ENCODE results near the gene MEG3. TPM values are rescaled to one million over a fixed set of nuclear protein-coding genes. Genes with fewer than 3 reads are reported as not detected.

Gene MEG3
- total RNA-seq, 2 donors from 2014 or later: not detected

GRCh38 chr14:100891501-100892445, 65.9 kb downstream of the MEG3 start:
- peaks cover 15 to 33% of the 10 kb centered on the region in 2 donors for H3K27me3 Mint-ChIP-seq
- no peak for ATAC-seq
- no peaks in the 10 kb centered on the region for H3K36me3 Mint-ChIP-seq
- H3K9me3 Mint-ChIP-seq: no peaks in the 10 kb centered on the region
- H3K4me3 Mint-ChIP-seq: no peak overlapping the region
- H3K4me1 Mint-ChIP-seq (ENCODE audit: low read depth in 2 of 2): no peaks in the 10 kb centered on the region
- peak; percentile 35 for DNase-seq (ENCODE audit: low spot score)
- H3K27ac Mint-ChIP-seq: no peak overlapping the region

- ATAC-seq (no peak), DNase-seq (ENCODE audit: low spot score) (no peak)
- Mint-ChIP-seq H3K9me3 (no peaks in the 10 kb centered on the region), H3K36me3 (no peaks in the 10 kb centered on the region), H3K27me3 (peaks cover 12 to 26% of the 10 kb centered on the region in 2 donors), H3K4me3 (no peak overlapping the region), H3K4me1 (ENCODE audit: low read depth in 2 of 2) (no peaks in the 10 kb centered on the region), H3K27ac (no peak overlapping the region)
These were observed 66.7 kb downstream of the MEG3 start for GRCh38 chr14:100892496-100893227.

- DNase-seq (ENCODE audit: low spot score): no peak
- Mint-ChIP-seq H3K4me1 (ENCODE audit: low read depth in 2 of 2) (no peaks in the 10 kb centered on the region), H3K36me3 (no peaks in the 10 kb centered on the region), H3K27me3 (peaks cover 8 to 20% of the 10 kb centered on the region in 2 donors), H3K4me3 (no peak overlapping the region), H3K9me3 (no peaks in the 10 kb centered on the region), H3K27ac (no peak overlapping the region)
- ATAC-seq: no peak
These were observed 67.3 kb downstream of the MEG3 start for GRCh38 chr14:100893228-100893601.

GRCh38 chr14:100893760-100894159, 67.8 kb downstream of the MEG3 start:
- H3K9me3 Mint-ChIP-seq: no peaks in the 10 kb centered on the region
- H3K4me3 Mint-ChIP-seq: no peak overlapping the region
- H3K27ac Mint-ChIP-seq: no peak overlapping the region
- H3K27me3 Mint-ChIP-seq: peaks cover 9 to 19% of the 10 kb centered on the region in 2 donors
- DNase-seq (ENCODE audit: low spot score): no peak
- H3K4me1 Mint-ChIP-seq (ENCODE audit: low read depth in 2 of 2): no peaks in the 10 kb centered on the region
- ATAC-seq: no peak
- no peaks in the 10 kb centered on the region for H3K36me3 Mint-ChIP-seq

- Mint-ChIP-seq H3K27me3 (peaks cover 12 to 19% of the 10 kb centered on the region in 2 donors), H3K4me1 (ENCODE audit: low read depth in 2 of 2) (no peaks in the 10 kb centered on the region), H3K9me3 (no peaks in the 10 kb centered on the region), H3K27ac (no peak overlapping the region), H3K36me3 (no peaks in the 10 kb centered on the region), H3K4me3 (no peak overlapping the region)
- DNase-seq (ENCODE audit: low spot score) (no peak), ATAC-seq (no peak)
These were observed 68.5 kb downstream of the MEG3 start for GRCh38 chr14:100894416-100894815.

- Mint-ChIP-seq H3K4me3 (no peak overlapping the region), H3K4me1 (ENCODE audit: low read depth in 2 of 2) (no peaks in the 10 kb centered on the region), H3K9me3 (no peaks in the 10 kb centered on the region), H3K27me3 (peaks cover 17 to 25% of the 10 kb centered on the region in 2 donors), H3K27ac (no peak overlapping the region), H3K36me3 (no peaks in the 10 kb centered on the region)
- ATAC-seq (no peak), DNase-seq (ENCODE audit: low spot score) (no peak)
These were observed 69.5 kb downstream of the MEG3 start for GRCh38 chr14:100895411-100895810.

GRCh38 chr14:100896369-100897060, 70.6 kb downstream of the MEG3 start:
- Mint-ChIP-seq H3K36me3 (no peaks in the 10 kb centered on the region), H3K27me3 (peaks cover 20 to 32% of the 10 kb centered on the region in 2 donors), H3K27ac (no peak overlapping the region), H3K4me1 (ENCODE audit: low read depth in 2 of 2) (no peaks in the 10 kb centered on the region), H3K4me3 (no peak overlapping the region), H3K9me3 (no peaks in the 10 kb centered on the region)
- no peak for ATAC-seq
- no peak for DNase-seq (ENCODE audit: low spot score)

GRCh38 chr14:100898465-100898864, 72.5 kb downstream of the MEG3 start:
- Mint-ChIP-seq H3K4me3 (no peak overlapping the region), H3K9me3 (no peaks in the 10 kb centered on the region), H3K4me1 (ENCODE audit: low read depth in 2 of 2) (no peaks in the 10 kb centered on the region), H3K27ac (no peak overlapping the region), H3K27me3 (peaks cover 34 to 41% of the 10 kb centered on the region in 2 donors), H3K36me3 (no peaks in the 10 kb centered on the region)
- ATAC-seq (no peak), DNase-seq (ENCODE audit: low spot score) (no peak)

GRCh38 chr14:100898935-100899883, 73.3 kb downstream of the MEG3 start:
- DNase-seq (ENCODE audit: low spot score) (no peak), ATAC-seq (no peak)
- Mint-ChIP-seq H3K4me1 (ENCODE audit: low read depth in 2 of 2) (no peaks in the 10 kb centered on the region), H3K9me3 (no peaks in the 10 kb centered on the region), H3K36me3 (no peaks in the 10 kb centered on the region), H3K4me3 (no peak overlapping the region), H3K27me3 (peaks cover 37 to 39% of the 10 kb centered on the region in 2 donors), H3K27ac (no peak overlapping the region)

GRCh38 chr14:100899884-100900771, 74.2 kb downstream of the MEG3 start:
- ATAC-seq: no peak
- no peaks in the 10 kb centered on the region for H3K36me3 Mint-ChIP-seq
- H3K27ac Mint-ChIP-seq: no peak overlapping the region

GRCh38 chr14:100900837-100901390, 75.0 kb downstream of the MEG3 start:
- no peak for DNase-seq (ENCODE audit: low spot score)
- Mint-ChIP-seq H3K4me3 (no peak overlapping the region), H3K27ac (no peak overlapping the region), H3K4me1 (ENCODE audit: low read depth in 2 of 2) (no peaks in the 10 kb centered on the region), H3K27me3 (peaks cover 39 to 46% of the 10 kb centered on the region in 2 donors), H3K36me3 (no peaks in the 10 kb centered on the region), H3K9me3 (no peaks in the 10 kb centered on the region)
- no peak for ATAC-seq

More at GRCh38 chr14:100899884-100900771, 74.2 kb downstream of the MEG3 start:
- Mint-ChIP-seq H3K27me3 (peaks cover 35 to 39% of the 10 kb centered on the region in 2 donors), H3K4me1 (ENCODE audit: low read depth in 2 of 2) (no peaks in the 10 kb centered on the region), H3K9me3 (no peaks in the 10 kb centered on the region), H3K4me3 (no peak overlapping the region)
- DNase-seq (ENCODE audit: low spot score): no peak

All from natural killer cell treated with Interleukin-12 subunit alpha and Interleukin-12 subunit beta and Interleukin-15 and Interleukin-18, amount 100 ng/mL, for 72 hours (primary cell).